CD4-positive, alpha-beta T cell treated with Interferon gamma for 1 hour (primary cell): ENCODE results near the gene CLTC.
"Not testable (repeated sequence)": the region's sequence is repeated elsewhere in the genome, so short reads cannot be mapped to it uniquely, and the experiment has no call there.

Experiments used
- DNase-seq: peaks from one replicate; pipeline ENCODE4 v3.0.0-alpha.2; 2020

The CLTC gene

GRCh38 chr17:59619298-59620063, at the start of gene CLTC:
Gene CLTC (plus strand): TSS chr17:59619895. CDS start chr17:59620132, 237 bp downstream.
- DNase-seq, result peak; percentile 92

- DNase-seq, result no peak
These were observed 47.3 kb upstream of the CLTC start for GRCh38 chr17:59572301-59572924.

GRCh38 chr17:59584168-59584567, 35.5 kb upstream of the CLTC start:
- not testable (repeated sequence) for DNase-seq

- DNase-seq, result no peak
These were observed 19.5 kb upstream of the CLTC start for GRCh38 chr17:59600169-59600568.

- DNase-seq, result no peak
These were observed 18.6 kb upstream of the CLTC start for GRCh38 chr17:59601130-59601529.

- DNase-seq, result no peak
These were observed 12.6 kb upstream of the CLTC start for GRCh38 chr17:59607061-59607460.

GRCh38 chr17:59607817-59608403, 11.8 kb upstream of the CLTC start:
- DNase-seq, result no peak

GRCh38 chr17:59611503-59611902, 8.2 kb upstream of the CLTC start:
- DNase-seq, result no peak

- no peak for DNase-seq
These were observed 3.3 kb upstream of the CLTC start for GRCh38 chr17:59616253-59616920.

- DNase-seq, result no peak
These were observed 2.5 kb upstream of the CLTC start for GRCh38 chr17:59617156-59617732.

- no peak for DNase-seq
These were observed 729 bp upstream of the CLTC start for GRCh38 chr17:59619035-59619297.

- DNase-seq, result no peak
These were observed 317 bp downstream of the CLTC start for GRCh38 chr17:59620064-59620359.

GRCh38 chr17:59620518-59621259, 994 bp downstream of the CLTC start:
- DNase-seq, result peak; percentile 39

- no peak for DNase-seq
These were observed 2.1 kb downstream of the CLTC start for GRCh38 chr17:59621771-59622170.

- no peak for DNase-seq
These were observed 3.5 kb downstream of the CLTC start for GRCh38 chr17:59623151-59623550.

GRCh38 chr17:59626756-59627155, 7.1 kb downstream of the CLTC start:
- no peak for DNase-seq

- DNase-seq, result no peak
These were observed 7.6 kb downstream of the CLTC start for GRCh38 chr17:59627274-59627673.

GRCh38 chr17:59627770-59628171, 8.1 kb downstream of the CLTC start:
- no peak for DNase-seq

GRCh38 chr17:59629174-59629573, 9.5 kb downstream of the CLTC start:
- no peak for DNase-seq

- DNase-seq, result no peak
These were observed 11.6 kb downstream of the CLTC start for GRCh38 chr17:59631276-59631675.

- DNase-seq, result no peak
These were observed 12.7 kb downstream of the CLTC start for GRCh38 chr17:59632398-59632797.

GRCh38 chr17:59633658-59634359, 14.1 kb downstream of the CLTC start:
- DNase-seq, result no peak
